GM12878 (cell line): ENCODE results near the gene B4GALNT2. TPM values are rescaled to one million over a fixed set of nuclear protein-coding genes. Genes with fewer than 3 reads are reported as not detected.
A peak's percentile ranks its signal among the peaks of the same experiment; 100 is the strongest.

ENCODE experiments used
- ATAC-seq: fragments of 200-7000 bp; cut with Tn5 transposase; 3 replicates; pipeline ENCODE4 v1.9.1; 2020; ENCODE audit warnings: mild to moderate bottlenecking, moderate library complexity
- BruUV-seq: library from RNA; stranded (reverse); fragments of 400-500 nt; replicated peaks from 2 replicates; lab custom pipeline; 2021; lab: Mats Ljungman, UMichigan
- CTCF ChIA-PET: fragments of 300-600 bp; sonication (Branson Sonifier 250); formaldehyde crosslinking; extraction: SDS; loops from one replicate; lab custom pipeline; 2021; ENCODE audit warnings: inconsistent platforms; lab: Yijun Ruan, JAX
- POLR2A ChIA-PET: fragments of 350-600 bp; formaldehyde crosslinking; extraction: SDS; loops from one replicate; lab custom pipeline; 2021; ENCODE audit warnings: inconsistent platforms; lab: Charles Lee
- RAD21 ChIA-PET: fragments of 300-600 bp; sonication (Branson Sonifier 250); formaldehyde crosslinking; loops from one replicate; lab custom pipeline; 2023; ENCODE audit warnings: antibody characterized with exemption; ENCODE audit not compliant: unreplicated experiment; lab: Charles Lee
- SMC1A ChIA-PET: fragments of 300-600 bp; sonication (Branson Sonifier 250); formaldehyde crosslinking; loops from one replicate; lab custom pipeline; 2023; ENCODE audit not compliant: unreplicated experiment, uncharacterized antibody; lab: Charles Lee
- DNase-seq: peaks from one replicate; pipeline ENCODE4 v3.0.0-alpha.2; 2011; ENCODE audit warnings: low read depth, low spot score
- FAIRE-seq: peaks from 3 replicates; lab custom pipeline; 2011; peaks lifted over from hg19 to GRCh38; lab: Jason Lieb, UNC
- H2AFZ ChIP-seq: 2 replicates; pipeline ENCODE4 v1.6.0; 2011; ENCODE audit warnings: low read depth, low read length, control low read depth; ENCODE audit not compliant: control insufficient read depth
- H3K27ac ChIP-seq: 2 replicates; pipeline ENCODE4 v1.5.1; 2011; ENCODE audit warnings: control low read depth; ENCODE audit not compliant: control insufficient read depth, insufficient read depth
- H3K27me3 ChIP-seq, 2 experiments: replicated peaks in 1 of 2; 2 replicates each; pipeline versions ENCODE4 v1.6.0 to v1.6.1; 2011; ENCODE audit warnings: low read length in 1 of 2; ENCODE audit not compliant: control insufficient read depth in 2 of 2, insufficient read depth in 2 of 2
- H3K36me3 ChIP-seq, 2 experiments: 2 replicates each; pipeline ENCODE4 v1.5.1; 2011; ENCODE audit warnings: low read length in 1 of 2; ENCODE audit not compliant: control insufficient read depth in 2 of 2, insufficient read depth in 2 of 2
- H3K4me1 ChIP-seq: 2 replicates; pipeline ENCODE4 v1.6.1; 2011; ENCODE audit warnings: mild to moderate bottlenecking, low read length, moderate library complexity, mixed read lengths; ENCODE audit not compliant: control insufficient read depth, insufficient read depth
- H3K4me2 ChIP-seq: 2 replicates; pipeline ENCODE4 v1.6.0; 2011; ENCODE audit warnings: control low read depth; ENCODE audit not compliant: control insufficient read depth, insufficient read depth
- H3K4me3 ChIP-seq: fragments of 200-600 bp; sonication (generic); 2 replicates; pipeline ENCODE4 v1.5.1; 2016
- H3K79me2 ChIP-seq: 2 replicates; pipeline ENCODE4 v1.6.0; 2011; ENCODE audit warnings: low read length; ENCODE audit not compliant: control insufficient read depth, insufficient read depth
- H3K9ac ChIP-seq: 2 replicates; pipeline ENCODE4 v1.8.0; 2011; ENCODE audit warnings: low read length, control low read depth, mixed read lengths; ENCODE audit not compliant: control insufficient read depth, insufficient read depth
- H3K9me3 ChIP-seq: replicated peaks from 3 replicates; pipeline ENCODE4 v1.5.1; 2011; ENCODE audit warnings: mild to moderate bottlenecking, low read length; ENCODE audit not compliant: control insufficient read depth, insufficient read depth
- H4K20me1 ChIP-seq: 2 replicates; pipeline ENCODE4 v1.6.0; 2011; ENCODE audit not compliant: control insufficient read depth, insufficient read depth
- ATF7 ChIP-seq: fragments of 450-650 bp; IDR thresholded peaks from 2 replicates; pipeline ENCODE4 v1.6.1; 2016; ENCODE audit warnings: low read depth, mild to moderate bottlenecking
- BHLHE40 ChIP-seq, 2 experiments: fragments of 450-650 bp in 1 of 2; IDR thresholded peaks; 2 replicates each; pipeline ENCODE4 v1.6.1; 2011 to 2017; ENCODE audit warnings: low read depth in 2 of 2, borderline replicate concordance in 1 of 2, improper control_type of control experiment in 1 of 2, low read length in 1 of 2, mild to moderate bottlenecking in 1 of 2
- FOXM1 ChIP-seq: IDR thresholded peaks from 2 replicates; pipeline ENCODE4 v1.6.1; 2012; ENCODE audit warnings: low read depth, mild to moderate bottlenecking, inconsistent platforms, low read length, moderate library complexity
- JUNB ChIP-seq: IDR thresholded peaks from 2 replicates; pipeline ENCODE4 v1.6.1; 2016; ENCODE audit warnings: antibody characterized with exemption, mild to moderate bottlenecking
- MTA2 ChIP-seq: fragments of 450-650 bp; IDR thresholded peaks from 2 replicates; pipeline ENCODE4 v1.6.1; 2016; ENCODE audit warnings: low read depth, mild to moderate bottlenecking, moderate library complexity
- NFYA ChIP-seq: IDR thresholded peaks from 2 replicates; pipeline ENCODE4 v1.6.1; 2011; ENCODE audit warnings: low read depth, mild to moderate bottlenecking, low read length, improper control_type of control experiment, borderline replicate concordance
- TBL1XR1 ChIP-seq: IDR thresholded peaks from 2 replicates; pipeline ENCODE4 v1.6.1; 2012; ENCODE audit warnings: low read depth, low read length, improper control_type of control experiment
- WGBS: methylation state at CpG from one replicate; pipeline ENCODE4 v1.1.6; 2016; ENCODE audit warnings: low lambda C conversion rate; ENCODE audit not compliant: insufficient replicate concordance, insufficient coverage; ENCODE audit errors: missing lambda C conversion rate; 5-methylcytosine and 5-hydroxymethylcytosine counted together
- in situ Hi-C: fragments of 300-500 bp; cut with MboI; formaldehyde crosslinking; loops from 9 replicates; pipeline ENCODE4 v1.14.3; 2018; ENCODE audit warnings: mixed read lengths
- intact Hi-C: fragments of 100-400 bp; cut with micrococcal nuclease; formaldehyde crosslinking; loops from one replicate; pipeline ENCODE4 v1.14.2; 2022; ENCODE audit not compliant: unreplicated experiment
- polyA plus RNA-seq, 11 experiments: library from polyadenylated mRNA; depleted of rRNA in 4 of 11; unstranded in 6 of 11; stranded (reverse) in 5 of 11; fragments of >200 nt; fragmentation: Nextera tagmentation in 4 of 11; fragmentation: Illumina TruSeq in 1 of 11; extraction: Ambion mirVana in 4 of 11; extraction: Trizol in 1 of 11; gene quantifications; 1 replicate in 1 of 11; 2 replicates in 10 of 11; pipeline versions ENCODE4 v1.2.1 to v1.2.3, GENCODE V29; 2011 to 2016; ENCODE audit warnings: inconsistent platforms in 2 of 11, missing spikeins in 2 of 11, low read depth in 1 of 11
- total RNA-seq, 4 experiments: library from RNA; depleted of rRNA in 3 of 4; stranded (reverse); fragments of >200 nt in 3 of 4; fragmentation: Illumina TruSeq in 1 of 4; extraction: Trizol in 1 of 4; gene quantifications; 2 replicates each; pipeline versions ENCODE4 v1.2.1 to v1.2.3, GENCODE V29; 2013 to 2021

B4GALNT2 gene
- total and polyA plus RNA-seq, 10 of the 15 experiments (the other 5 are each of a cell fraction or from before 2014, with no cell fraction given), result not detected

GRCh38 chr17:49195751-49196150 is 63.2 kb downstream of the B4GALNT2 start:
- FAIRE-seq (peak; percentile 64), ATAC-seq (no peak), DNase-seq (no peak)
- CTCF ChIA-PET, result interaction anchor here (2.4 to 7.7 kb wide), 4 partner anchors 13 to 32 kb away, joined by 9 to 127 read pairs (median 54); partner anchors contain the start of genes ABI3, GNGT2 and PHOSPHO1
- no peak for TF ChIP-seq FOXM1
- 0 out of 2 replicates have a peak, but pooled peaks have one; percentile 8 for TF ChIP-seq JUNB
- TF ChIP-seq ATF7, result 0 out of 2 replicates have a peak, but pooled peaks have one; percentile 18
- TF ChIP-seq BHLHE40 (IDR thresholded peaks at IDR 0.05; ENCODE audit: borderline replicate concordance in 1 of 2, low read depth in 2 of 2, low read length in 1 of 2), result peak; percentile 6 to 8; a peak in 1 of 4 replicates
- no peak for TF ChIP-seq NFYA
- TF ChIP-seq TBL1XR1, result no peak
- TF ChIP-seq MTA2, result 0 out of 2 replicates have a peak, but pooled peaks have one; percentile 7
- H3K4me2 ChIP-seq, result peak overlapping the region; percentile 96
- WGBS, result 35% methylated on average over 4 of the region's 4 CpGs
- H3K4me1 ChIP-seq, result peaks cover 28% of the 10 kb centered on the region
- POLR2A ChIA-PET, result interaction anchor here (1.5 to 16.8 kb wide), 2 partner anchors 9 to 18 kb away, joined by 3 to 537 read pairs; partner anchors contain the start of genes ABI3 and GNGT2
- H3K36me3 ChIP-seq, result no peaks in the 10 kb centered on the region
- RAD21 ChIA-PET, result interaction anchor here (12.9 kb wide), 1 partner anchor 17 kb away, joined by 355 read pairs; the partner anchor contains the start of genes ABI3 and GNGT2
- SMC1A ChIA-PET, result interaction anchor here (0.6 to 12.1 kb wide), 2 partner anchors 19 to 299 kb away, joined by 3 to 354 read pairs; partner anchors contain the start of genes ABI3 and GNGT2
- H4K20me1 ChIP-seq, result no peaks in the 10 kb centered on the region
- H3K27ac ChIP-seq, result peak overlapping the region; percentile 98
- H3K4me3 ChIP-seq, result peak overlapping the region; percentile 39; the same call in 1 of the 2 replicates
- in situ Hi-C loops, result no loop called here
- no TSS peak for BruUV-seq
- H3K9ac ChIP-seq, result no peak overlapping the region; the same call in 1 of the 2 replicates
- no peaks in the 10 kb centered on the region for H3K79me2 ChIP-seq
- no peaks in the 10 kb centered on the region for H3K9me3 ChIP-seq
- intact Hi-C loops, result loop anchor here (10.0 kb wide), 1 partner anchor 301 kb away; the partner anchor contains the start of gene ATP5MC1
- no peaks in the 10 kb centered on the region for H3K27me3 ChIP-seq
- no peak overlapping the region; the same call in 1 of the 2 replicates for H2AFZ ChIP-seq
